ENCODE results near the gene CNTN2.

Gene CNTN2

GRCh38 chr1:205056956-205057568 is 14.1 kb downstream of the CNTN2 start:
- DNase-seq (ENCODE audit: low read depth): no peak

GRCh38 chr1:205057808-205058575 is 15.0 kb downstream of the CNTN2 start:
- no peak for DNase-seq (ENCODE audit: low read depth)

DNA sequence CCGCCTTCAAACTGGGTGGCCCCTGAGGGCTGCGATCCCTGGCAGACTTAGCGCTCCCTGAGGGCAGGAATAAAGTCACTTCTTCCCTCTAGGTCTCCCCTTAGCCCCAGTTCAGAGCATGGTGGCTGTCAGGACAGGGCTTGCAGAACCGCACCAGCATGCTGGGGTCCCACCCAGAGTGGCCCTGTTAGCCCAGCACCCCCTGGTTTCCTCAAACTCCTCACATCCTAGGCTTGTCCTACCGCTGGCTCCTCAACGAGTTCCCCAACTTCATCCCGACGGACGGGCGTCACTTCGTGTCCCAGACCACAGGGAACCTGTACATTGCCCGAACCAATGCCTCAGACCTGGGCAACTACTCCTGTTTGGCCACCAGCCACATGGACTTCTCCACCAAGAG is 15.8 kb downstream of the CNTN2 start:
- no peak for DNase-seq (ENCODE audit: low read depth)

DNA sequence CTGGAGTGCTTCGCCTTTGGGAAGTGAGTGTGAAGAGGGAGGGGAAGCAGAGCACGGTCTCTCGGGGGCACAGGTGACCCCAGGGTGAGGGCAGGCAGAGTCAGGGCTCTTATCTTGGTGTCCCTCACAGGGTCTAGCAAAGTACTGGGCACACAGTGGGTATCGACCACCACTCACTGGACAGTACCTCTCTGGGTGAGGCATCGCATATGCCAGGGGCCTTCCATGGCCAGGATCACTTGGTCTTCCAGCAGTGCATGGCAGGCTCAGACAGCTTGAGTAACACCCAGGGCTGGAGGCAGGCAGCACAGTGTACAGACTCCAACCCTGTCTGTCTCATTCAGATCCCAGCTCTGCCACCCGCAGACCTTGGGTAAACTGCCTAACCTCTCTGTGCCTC is 16.6 kb downstream of the CNTN2 start:
- DNase-seq (ENCODE audit: low read depth): no peak

- no peak for DNase-seq (ENCODE audit: low read depth)
Measured at GRCh38 chr1:205060746-205061145, 17.7 kb downstream of the CNTN2 start.

DNA sequence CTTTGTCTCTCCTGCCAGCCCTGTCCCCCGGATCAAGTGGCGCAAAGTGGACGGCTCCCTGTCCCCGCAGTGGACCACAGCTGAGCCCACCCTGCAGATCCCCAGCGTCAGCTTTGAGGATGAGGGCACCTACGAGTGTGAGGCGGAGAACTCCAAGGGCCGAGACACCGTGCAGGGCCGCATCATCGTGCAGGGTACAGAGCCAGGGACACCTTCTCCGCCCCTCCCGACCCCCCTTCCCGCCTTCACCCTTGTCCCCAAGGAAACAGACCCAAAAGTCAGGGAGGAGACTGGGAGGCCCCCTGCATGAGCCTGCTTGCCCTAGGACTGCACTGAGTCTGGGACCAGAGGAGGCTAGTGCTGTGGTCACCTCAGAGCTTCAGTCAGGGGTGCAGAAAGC is 18.2 kb downstream of the CNTN2 start:
- no peak for DNase-seq (ENCODE audit: low read depth)

DNA sequence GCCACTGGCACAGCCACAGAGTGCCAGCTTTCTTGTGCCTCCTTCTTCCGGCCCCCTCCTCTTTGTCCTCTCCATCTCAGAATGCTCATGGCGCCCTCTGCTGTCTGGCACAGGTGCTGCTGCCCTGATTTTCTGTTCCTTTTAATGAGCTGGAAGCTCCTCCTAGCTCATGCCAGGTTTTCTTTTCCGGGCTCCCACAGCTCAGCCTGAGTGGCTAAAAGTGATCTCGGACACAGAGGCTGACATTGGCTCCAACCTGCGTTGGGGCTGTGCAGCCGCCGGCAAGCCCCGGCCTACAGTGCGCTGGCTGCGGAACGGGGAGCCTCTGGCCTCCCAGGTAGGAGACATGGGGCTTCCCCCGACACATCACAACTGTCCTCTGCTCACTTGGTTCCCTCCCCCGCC is 18.7 kb downstream of the CNTN2 start:
- peak; percentile 51 for DNase-seq (ENCODE audit: low read depth)

GRCh38 chr1:205062319-205062718 is 19.3 kb downstream of the CNTN2 start:
- DNase-seq (ENCODE audit: low read depth): no peak

GRCh38 chr1:205062895-205063294 is 19.9 kb downstream of the CNTN2 start:
- no peak for DNase-seq (ENCODE audit: low read depth)

DNA sequence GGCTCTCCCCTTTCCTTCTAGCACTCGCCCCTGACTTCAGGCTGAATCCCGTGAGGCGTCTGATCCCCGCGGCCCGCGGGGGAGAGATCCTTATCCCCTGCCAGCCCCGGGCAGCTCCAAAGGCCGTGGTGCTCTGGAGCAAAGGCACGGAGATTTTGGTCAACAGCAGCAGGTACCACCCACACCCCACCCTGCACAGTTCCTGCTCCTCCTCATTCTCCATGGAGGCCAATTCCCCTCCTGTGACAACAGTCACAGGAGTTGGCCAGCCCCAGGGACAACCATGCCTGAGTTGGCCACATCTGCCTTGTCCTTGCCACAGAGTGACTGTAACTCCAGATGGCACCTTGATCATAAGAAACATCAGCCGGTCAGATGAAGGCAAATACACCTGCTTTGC is 21.3 kb downstream of the CNTN2 start:
- DNase-seq (ENCODE audit: low read depth): no peak

DNA sequence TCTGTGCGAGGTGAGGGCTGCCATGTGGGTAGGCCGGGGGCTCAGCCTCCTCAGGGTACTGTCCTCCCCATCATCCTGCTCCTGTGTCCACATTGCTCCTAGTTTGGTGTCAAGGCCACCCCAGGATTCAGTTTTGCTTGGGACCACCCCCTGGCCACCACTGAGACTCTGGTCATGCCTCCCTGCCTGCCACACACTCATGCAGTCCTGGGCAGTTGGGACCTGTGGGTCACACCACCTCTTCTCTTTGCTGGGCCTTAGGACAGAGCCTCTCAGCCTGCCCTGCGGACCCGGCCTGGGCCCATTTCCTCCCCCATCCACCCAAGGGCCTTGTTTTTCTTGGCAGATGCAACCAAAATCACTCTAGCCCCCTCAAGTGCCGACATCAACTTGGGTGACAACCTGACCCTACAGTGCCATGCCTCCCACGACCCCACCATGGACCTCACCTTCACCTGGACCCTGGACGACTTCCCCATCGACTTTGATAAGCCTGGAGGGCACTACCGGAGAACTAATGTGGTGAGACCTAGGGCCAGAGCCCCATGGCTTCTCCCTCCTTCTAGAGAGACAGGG is 21.8 kb downstream of the CNTN2 start:
- no peak for DNase-seq (ENCODE audit: low read depth)

DNA sequence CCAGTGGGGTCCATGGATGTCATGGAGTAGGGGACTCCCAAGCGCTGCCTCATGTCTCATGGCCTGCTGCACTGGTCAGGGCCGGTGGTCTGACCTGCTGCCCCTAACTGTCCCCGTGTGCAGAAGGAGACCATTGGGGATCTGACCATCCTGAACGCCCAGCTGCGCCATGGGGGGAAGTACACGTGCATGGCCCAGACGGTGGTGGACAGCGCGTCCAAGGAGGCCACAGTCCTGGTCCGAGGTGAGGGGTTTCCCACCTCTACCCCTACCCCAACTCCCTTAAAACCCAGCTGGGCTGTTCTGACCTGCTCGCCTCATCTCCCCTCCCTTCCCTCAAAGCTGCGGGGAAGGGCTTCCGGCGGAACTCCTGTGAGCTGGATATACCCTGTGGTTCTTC is 22.7 kb downstream of the CNTN2 start:
- no peak for DNase-seq (ENCODE audit: low read depth)

DNA sequence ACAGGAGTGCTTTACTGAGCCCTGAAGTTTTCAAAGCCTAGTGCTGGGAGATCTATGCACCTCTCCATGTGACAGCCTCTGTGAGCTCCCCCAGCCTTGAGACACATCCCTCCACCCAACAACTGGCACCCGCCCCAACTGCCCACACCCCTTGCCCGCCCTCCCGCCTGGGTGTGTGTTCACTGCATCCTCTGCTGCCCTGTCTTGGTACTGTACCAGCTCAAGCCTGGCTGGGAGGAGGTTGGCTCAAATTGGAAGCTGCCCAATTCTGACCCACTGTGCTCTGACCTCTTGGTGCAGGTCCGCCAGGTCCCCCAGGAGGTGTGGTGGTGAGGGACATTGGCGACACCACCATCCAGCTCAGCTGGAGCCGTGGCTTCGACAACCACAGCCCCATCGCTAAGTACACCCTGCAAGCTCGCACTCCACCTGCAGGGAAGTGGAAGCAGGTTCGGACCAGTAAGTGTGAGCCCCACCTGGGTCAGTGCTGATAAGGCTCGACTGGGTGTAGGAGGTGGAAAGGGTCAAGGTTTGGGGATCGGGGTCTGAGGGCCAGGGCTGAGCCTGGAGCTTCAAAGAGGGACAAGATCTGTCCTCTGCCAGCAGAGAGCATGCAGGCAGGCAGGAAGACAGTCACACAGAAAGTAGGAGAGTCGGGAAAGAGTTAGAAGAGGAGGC is 23.3 kb downstream of the CNTN2 start:
- no peak for DNase-seq (ENCODE audit: low read depth)

- no peak for DNase-seq (ENCODE audit: low read depth)
Measured at GRCh38 chr1:205067031-205067430, 24.0 kb downstream of the CNTN2 start.

DNA sequence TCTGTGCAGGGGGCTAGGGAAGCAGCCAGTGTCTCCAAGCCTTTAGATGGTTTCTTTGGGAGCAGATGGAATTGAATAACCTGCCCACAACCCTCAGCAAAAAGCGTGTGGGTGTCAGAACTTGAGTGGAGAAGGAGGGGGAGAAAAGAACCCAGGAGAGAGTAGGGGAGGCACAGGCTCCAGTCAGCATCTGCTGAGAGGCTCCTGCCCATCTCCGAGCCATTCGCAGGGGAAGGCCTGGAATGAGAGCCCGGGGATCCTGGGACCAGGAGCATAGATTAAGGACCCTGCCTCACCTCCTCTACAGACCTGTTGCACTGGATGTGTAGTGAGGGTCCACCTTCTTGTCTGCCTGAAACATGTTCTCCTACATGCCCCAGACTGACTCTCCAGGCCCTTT is 25.0 kb downstream of the CNTN2 start:
- no peak for DNase-seq (ENCODE audit: low read depth)

GRCh38 chr1:205068457-205069040 is 25.5 kb downstream of the CNTN2 start:
- DNase-seq (ENCODE audit: low read depth): no peak

GRCh38 chr1:205069371-205070125 is 26.5 kb downstream of the CNTN2 start:
- no peak for DNase-seq (ENCODE audit: low read depth)

DNA sequence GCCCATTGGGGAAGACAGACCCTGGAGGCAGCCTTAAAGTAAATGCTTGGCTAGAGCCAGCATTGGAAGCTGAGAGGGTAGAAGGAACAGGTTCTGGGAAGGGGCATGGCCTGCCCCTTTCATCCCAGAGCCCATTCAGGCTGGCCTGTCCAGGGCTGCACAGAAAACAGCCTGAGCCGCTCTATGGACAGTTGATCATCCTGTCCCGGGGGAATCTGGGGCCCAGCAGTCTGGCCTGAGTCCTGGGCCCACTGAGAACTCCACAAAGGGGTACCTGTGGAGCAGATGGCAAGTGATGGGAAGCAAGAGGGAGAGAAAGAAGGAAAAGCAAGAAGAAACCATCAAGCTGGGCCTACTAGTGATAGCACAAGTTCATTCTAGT is 28.0 kb downstream of the CNTN2 start:
- DNase-seq (ENCODE audit: low read depth): no peak

GRCh38 chr1:205071801-205072200 is 28.8 kb downstream of the CNTN2 start:
- no peak for DNase-seq (ENCODE audit: low read depth)

GRCh38 chr1:205072286-205072685 is 29.3 kb downstream of the CNTN2 start:
- DNase-seq (ENCODE audit: low read depth): no peak

DNA sequence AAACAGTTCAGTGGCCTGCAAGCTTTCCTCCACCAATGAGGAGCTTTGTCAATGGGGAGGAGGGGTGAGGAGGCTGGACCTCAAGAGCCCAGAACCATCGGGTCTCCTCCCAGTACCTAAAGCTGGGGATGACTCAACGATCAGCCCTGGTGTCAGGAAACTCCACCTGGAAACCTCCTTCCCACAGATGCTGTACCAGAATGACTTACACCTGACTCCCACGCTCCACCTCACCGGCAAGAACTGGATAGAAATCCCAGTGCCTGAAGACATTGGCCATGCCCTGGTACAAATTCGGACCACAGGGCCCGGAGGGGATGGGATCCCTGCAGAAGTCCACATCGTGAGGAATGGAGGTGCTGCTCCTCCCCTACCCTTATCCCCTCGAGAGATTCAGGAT is 29.9 kb downstream of the CNTN2 start:
- DNase-seq (ENCODE audit: low read depth): no peak

DNA sequence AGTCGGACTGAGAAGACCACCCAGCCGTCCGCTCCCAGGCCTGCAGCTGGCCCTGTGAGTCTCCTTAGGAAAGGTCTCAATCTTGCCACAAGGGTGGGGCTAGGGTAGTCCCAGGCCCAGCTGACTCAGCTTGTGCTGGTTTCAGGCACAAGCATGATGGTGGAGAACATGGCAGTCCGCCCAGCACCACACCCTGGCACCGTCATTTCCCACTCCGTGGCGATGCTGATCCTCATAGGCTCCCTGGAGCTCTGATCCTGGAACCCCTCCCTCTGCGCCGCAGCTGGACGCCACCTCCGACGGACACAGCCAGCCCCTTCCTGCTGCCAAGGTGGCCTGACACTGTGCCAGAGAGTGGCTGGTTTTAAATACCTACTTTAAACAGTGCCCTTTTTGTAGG is 30.5 kb downstream of the CNTN2 start:
- DNase-seq (ENCODE audit: low read depth): no peak

Data from T follicular helper cell (primary cell).